Activated T-helper 17 cell treated with anti-CD3 and anti-CD28 coated beads, Interleukin-2, amount 50 U/mL, for 72 hours (primary cell): ENCODE data around the gene TRMT61B. TPM values are rescaled to one million over a fixed set of nuclear protein-coding genes. Genes with fewer than 3 reads are reported as not detected.

ENCODE experiments used
- ATAC-seq: fragments of 150-1000 bp; cut with Tn5 transposase; replicated peaks from 2 replicates; pipeline ENCODE4 v1.10.0; 2021; ENCODE audit warnings: mild to moderate bottlenecking, moderate library complexity
- H3K27ac Mint-ChIP-seq: one replicate; pipeline ENCODE4 v1.8.0; 2022; ENCODE audit warnings: mixed read lengths
- H3K27me3 Mint-ChIP-seq: one replicate; pipeline ENCODE4 v1.8.0; 2022; ENCODE audit warnings: mixed read lengths
- H3K36me3 Mint-ChIP-seq: one replicate; pipeline ENCODE4 v1.8.0; 2022; ENCODE audit warnings: low read depth, mild to moderate bottlenecking, mixed read lengths
- H3K4me1 Mint-ChIP-seq: one replicate; pipeline ENCODE4 v1.8.0; 2022; ENCODE audit warnings: mixed read lengths
- H3K4me3 Mint-ChIP-seq: one replicate; pipeline ENCODE4 v1.8.0; 2022; ENCODE audit warnings: mild to moderate bottlenecking, mixed read lengths
- H3K9me3 Mint-ChIP-seq: one replicate; pipeline ENCODE4 v1.8.0; 2022; ENCODE audit warnings: mixed read lengths
- total RNA-seq, 2 donors: library from RNA; stranded (reverse); gene quantifications; one replicate each; pipeline ENCODE4 v1.2.3, GENCODE V29; 2022

TRMT61B gene
- total RNA-seq, 2 donors from 2014 or later = 14.7 to 20.0 TPM

- H3K9me3 Mint-ChIP-seq = no peaks in the 10 kb centered on the region
- H3K4me3 Mint-ChIP-seq = peak overlapping the region; percentile 98
- peaks cover 48% of the 10 kb centered on the region for H3K36me3 Mint-ChIP-seq
- no peaks in the 10 kb centered on the region for H3K27me3 Mint-ChIP-seq
- peaks cover 29% of the 10 kb centered on the region for H3K4me1 Mint-ChIP-seq
- peak overlapping the region; percentile 99 for H3K27ac Mint-ChIP-seq
- ATAC-seq = peak; percentile 46
Observed at GRCh38 chr2:28895189-28895893, 25.2 kb upstream of the TRMT61B start.

GRCh38 chr2:28894470-28895188, 24.5 kb upstream of the TRMT61B start, which contains the start of gene WDR43:
Gene WDR43 (plus strand): TSS chr2:28894667. CDS start chr2:28894699, 32 bp downstream.
- Mint-ChIP-seq H3K9me3 (no peaks in the 10 kb centered on the region), H3K27me3 (no peaks in the 10 kb centered on the region), H3K36me3 (peaks cover 43% of the 10 kb centered on the region), H3K27ac (peak within 1 kb of the TSS; percentile 99), H3K4me1 (peaks cover 29% of the 10 kb centered on the region), H3K4me3 (peak within 1 kb of the TSS; percentile 98)
- ATAC-seq = peak; percentile 95

- Mint-ChIP-seq H3K4me1 (peaks cover 18% of the 10 kb centered on the region), H3K4me3 (no peak overlapping the region), H3K36me3 (peaks cover 34% of the 10 kb centered on the region), H3K27ac (no peak overlapping the region), H3K9me3 (no peaks in the 10 kb centered on the region), H3K27me3 (no peaks in the 10 kb centered on the region)
- ATAC-seq = no peak
Observed at GRCh38 chr2:28893488-28893887, 23.4 kb upstream of the TRMT61B start.

- Mint-ChIP-seq H3K36me3 (no peaks in the 10 kb centered on the region), H3K27me3 (peaks cover 18% of the 10 kb centered on the region), H3K4me3 (no peak overlapping the region), H3K27ac (no peak overlapping the region), H3K9me3 (no peaks in the 10 kb centered on the region), H3K4me1 (no peaks in the 10 kb centered on the region)
- no peak for ATAC-seq
Observed at GRCh38 chr2:28880193-28880592, 10.1 kb upstream of the TRMT61B start.

GRCh38 chr2:28871620-28872019, 1.5 kb upstream of the TRMT61B start:
- Mint-ChIP-seq H3K4me3 (peak overlapping the region; percentile 99), H3K27me3 (peaks cover 10% of the 10 kb centered on the region), H3K4me1 (peaks cover 12% of the 10 kb centered on the region), H3K9me3 (no peaks in the 10 kb centered on the region), H3K36me3 (peaks cover 25% of the 10 kb centered on the region), H3K27ac (no peak overlapping the region)
- no peak for ATAC-seq

GRCh38 chr2:28869494-28870145, 489 bp downstream of the TRMT61B start:
- Mint-ChIP-seq H3K4me1 (peaks cover 18% of the 10 kb centered on the region), H3K27ac (peak overlapping the region; percentile 97), H3K36me3 (peaks cover 45% of the 10 kb centered on the region), H3K4me3 (peak overlapping the region; percentile 99), H3K27me3 (no peaks in the 10 kb centered on the region), H3K9me3 (no peaks in the 10 kb centered on the region)
- peak; percentile 31 for ATAC-seq

- H3K9me3 Mint-ChIP-seq = no peaks in the 10 kb centered on the region
- peaks cover 55% of the 10 kb centered on the region for H3K36me3 Mint-ChIP-seq
- peaks cover 25% of the 10 kb centered on the region for H3K4me1 Mint-ChIP-seq
- H3K4me3 Mint-ChIP-seq = peak overlapping the region; percentile 99
- peak overlapping the region; percentile 20 for H3K27ac Mint-ChIP-seq
- ATAC-seq = no peak
- H3K27me3 Mint-ChIP-seq = no peaks in the 10 kb centered on the region
Observed at GRCh38 chr2:28868611-28869010, 1.5 kb downstream of the TRMT61B start.

GRCh38 chr2:28855977-28856376, 14.1 kb downstream of the TRMT61B start:
- Mint-ChIP-seq H3K27ac (no peak overlapping the region), H3K9me3 (no peaks in the 10 kb centered on the region), H3K4me1 (peaks cover 13% of the 10 kb centered on the region), H3K27me3 (no peaks in the 10 kb centered on the region), H3K36me3 (peaks cover 49% of the 10 kb centered on the region), H3K4me3 (no peak overlapping the region)
- ATAC-seq = no peak

GRCh38 chr2:28855193-28855592, 14.9 kb downstream of the TRMT61B start:
- H3K4me1 Mint-ChIP-seq = peaks cover 8% of the 10 kb centered on the region
- no peak overlapping the region for H3K4me3 Mint-ChIP-seq
- H3K27ac Mint-ChIP-seq = no peak overlapping the region
- no peaks in the 10 kb centered on the region for H3K27me3 Mint-ChIP-seq
- H3K36me3 Mint-ChIP-seq = peaks cover 41% of the 10 kb centered on the region
- ATAC-seq = no peak
- no peaks in the 10 kb centered on the region for H3K9me3 Mint-ChIP-seq

- Mint-ChIP-seq H3K36me3 (peaks cover 4% of the 10 kb centered on the region), H3K4me1 (no peaks in the 10 kb centered on the region), H3K27ac (no peak overlapping the region), H3K27me3 (no peaks in the 10 kb centered on the region), H3K4me3 (no peak overlapping the region), H3K9me3 (no peaks in the 10 kb centered on the region)
- no peak for ATAC-seq
Observed at GRCh38 chr2:28842042-28842441, 28.1 kb downstream of the TRMT61B start.

GRCh38 chr2:28838971-28839370, 31.1 kb downstream of the TRMT61B start:
- H3K4me1 Mint-ChIP-seq = no peaks in the 10 kb centered on the region
- H3K4me3 Mint-ChIP-seq = no peak overlapping the region
- H3K9me3 Mint-ChIP-seq = no peaks in the 10 kb centered on the region
- H3K27me3 Mint-ChIP-seq = no peaks in the 10 kb centered on the region
- H3K27ac Mint-ChIP-seq = no peak overlapping the region
- ATAC-seq = no peak
- no peaks in the 10 kb centered on the region for H3K36me3 Mint-ChIP-seq

- ATAC-seq = no peak
- H3K9me3 Mint-ChIP-seq = no peaks in the 10 kb centered on the region
- H3K4me1 Mint-ChIP-seq = no peaks in the 10 kb centered on the region
- no peak overlapping the region for H3K27ac Mint-ChIP-seq
- no peaks in the 10 kb centered on the region for H3K36me3 Mint-ChIP-seq
- H3K4me3 Mint-ChIP-seq = no peak overlapping the region
- H3K27me3 Mint-ChIP-seq = no peaks in the 10 kb centered on the region
Observed at GRCh38 chr2:28835781-28836180, 34.3 kb downstream of the TRMT61B start.

- no peaks in the 10 kb centered on the region for H3K9me3 Mint-ChIP-seq
- no peak overlapping the region for H3K27ac Mint-ChIP-seq
- H3K4me3 Mint-ChIP-seq = no peak overlapping the region
- no peaks in the 10 kb centered on the region for H3K4me1 Mint-ChIP-seq
- ATAC-seq = no peak
- H3K27me3 Mint-ChIP-seq = no peaks in the 10 kb centered on the region
- no peaks in the 10 kb centered on the region for H3K36me3 Mint-ChIP-seq
Observed at GRCh38 chr2:28833740-28834470, 36.2 kb downstream of the TRMT61B start.

GRCh38 chr2:28828382-28828781, 41.7 kb downstream of the TRMT61B start:
- H3K4me3 Mint-ChIP-seq = no peak overlapping the region
- H3K9me3 Mint-ChIP-seq = no peaks in the 10 kb centered on the region
- no peak for ATAC-seq
- H3K36me3 Mint-ChIP-seq = no peaks in the 10 kb centered on the region
- no peaks in the 10 kb centered on the region for H3K4me1 Mint-ChIP-seq
- no peak overlapping the region for H3K27ac Mint-ChIP-seq
- no peaks in the 10 kb centered on the region for H3K27me3 Mint-ChIP-seq
